Measurements from ENCODE around the gene SLC4A2.

Gene SLC4A2

GRCh38 chr7:151017370-151017952, 41.9 kb upstream of the SLC4A2 start:
- no peak for TF ChIP-seq CTCF (conservative IDR thresholded peaks at IDR 0.05; ENCODE audit: low read depth, low read length)
- DNase-seq (ENCODE audit: low read depth), result no peak
- no peak overlapping the region for H3K4me3 ChIP-seq (ENCODE audit: low read length)

GRCh38 chr7:151017953-151018420, 41.4 kb upstream of the SLC4A2 start:
- H3K4me3 ChIP-seq (ENCODE audit: low read length), result peak overlapping the region; percentile 29
- DNase-seq (ENCODE audit: low read depth), result no peak
- TF ChIP-seq CTCF (conservative IDR thresholded peaks at IDR 0.05; ENCODE audit: low read depth, low read length), result peak; percentile 94

- no peak for TF ChIP-seq CTCF (conservative IDR thresholded peaks at IDR 0.05; ENCODE audit: low read depth, low read length)
- H3K4me3 ChIP-seq (ENCODE audit: low read length), result peak overlapping the region; percentile 29
- no peak for DNase-seq (ENCODE audit: low read depth)
Measured at GRCh38 chr7:151018421-151019129, 40.8 kb upstream of the SLC4A2 start.

- H3K4me3 ChIP-seq (ENCODE audit: low read length), result no peak overlapping the region
- TF ChIP-seq CTCF (conservative IDR thresholded peaks at IDR 0.05; ENCODE audit: low read depth, low read length), result no peak
- no peak for DNase-seq (ENCODE audit: low read depth)
Measured at GRCh38 chr7:151019130-151019447, 40.3 kb upstream of the SLC4A2 start.

GRCh38 chr7:151020231-151020630, 39.2 kb upstream of the SLC4A2 start:
- no peak overlapping the region for H3K4me3 ChIP-seq (ENCODE audit: low read length)
- no peak for DNase-seq (ENCODE audit: low read depth)

GRCh38 chr7:151023232-151023631, 36.2 kb upstream of the SLC4A2 start:
- H3K4me3 ChIP-seq (ENCODE audit: low read length), result no peak overlapping the region
- no peak for TF ChIP-seq CTCF (conservative IDR thresholded peaks at IDR 0.05; ENCODE audit: low read depth, low read length)
- DNase-seq (ENCODE audit: low read depth), result no peak

More at GRCh38 chr7:151020231-151020630, 39.2 kb upstream of the SLC4A2 start:
- TF ChIP-seq CTCF (conservative IDR thresholded peaks at IDR 0.05; ENCODE audit: low read depth, low read length), result no peak

Measured in retinal pigment epithelial cell (primary cell).